Stimulated activated CD4-positive, alpha-beta T cell treated with anti-CD3 and anti-CD28 coated beads, Interleukin-1b, Interleukin-23, amount 100 ng/mL, for 4 hours (primary cell): ENCODE results near the gene MTA1.

Experiments
- DNase-seq, 2 donors: peaks; one replicate each; pipeline ENCODE4 v3.0.0-alpha.2; 2020; ENCODE audit warnings: low read depth in 2 of 2

MTA1 gene

DNA sequence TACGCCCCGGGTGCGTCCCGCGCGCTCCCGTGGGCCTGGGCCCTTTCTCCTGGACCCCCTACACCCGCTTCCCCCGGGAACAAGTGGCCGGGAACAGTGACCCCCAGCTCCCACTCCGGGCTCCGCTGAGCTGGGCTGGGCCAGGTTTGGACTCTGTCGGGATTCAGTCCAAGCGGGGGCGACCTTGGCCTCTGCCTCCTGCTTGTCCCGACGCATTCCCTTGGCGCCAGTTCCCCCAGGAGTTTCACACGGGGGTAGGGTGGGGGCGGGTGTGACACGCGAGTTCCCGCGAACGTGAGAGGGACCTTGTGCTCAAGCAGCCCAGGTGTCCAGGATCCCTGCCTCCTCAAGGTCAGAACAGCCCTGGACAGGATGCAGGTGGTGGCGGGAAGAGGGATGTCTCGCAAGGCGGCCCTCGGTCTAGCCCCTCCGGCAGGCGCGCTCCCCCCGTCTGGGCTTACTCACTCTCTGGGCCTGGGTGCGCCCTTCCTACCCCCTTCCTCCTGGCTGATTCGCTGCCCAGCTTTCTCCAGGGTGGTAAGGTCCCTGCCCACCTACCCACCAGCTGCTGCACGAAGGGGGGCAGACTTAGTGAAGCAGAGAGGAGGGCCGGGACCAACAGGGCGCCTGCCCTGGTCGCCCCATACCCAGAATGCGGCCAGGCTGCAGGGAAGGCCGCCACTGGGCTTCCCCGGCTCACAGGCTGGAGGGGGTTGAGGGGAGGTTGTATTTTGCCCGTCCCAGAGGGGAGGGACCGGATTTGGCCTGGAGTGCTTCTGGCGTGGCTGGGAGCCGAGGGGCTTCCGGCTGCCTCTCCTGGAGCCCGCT lies 55.9 kb downstream of the MTA1 start:
- no peak for DNase-seq

DNA sequence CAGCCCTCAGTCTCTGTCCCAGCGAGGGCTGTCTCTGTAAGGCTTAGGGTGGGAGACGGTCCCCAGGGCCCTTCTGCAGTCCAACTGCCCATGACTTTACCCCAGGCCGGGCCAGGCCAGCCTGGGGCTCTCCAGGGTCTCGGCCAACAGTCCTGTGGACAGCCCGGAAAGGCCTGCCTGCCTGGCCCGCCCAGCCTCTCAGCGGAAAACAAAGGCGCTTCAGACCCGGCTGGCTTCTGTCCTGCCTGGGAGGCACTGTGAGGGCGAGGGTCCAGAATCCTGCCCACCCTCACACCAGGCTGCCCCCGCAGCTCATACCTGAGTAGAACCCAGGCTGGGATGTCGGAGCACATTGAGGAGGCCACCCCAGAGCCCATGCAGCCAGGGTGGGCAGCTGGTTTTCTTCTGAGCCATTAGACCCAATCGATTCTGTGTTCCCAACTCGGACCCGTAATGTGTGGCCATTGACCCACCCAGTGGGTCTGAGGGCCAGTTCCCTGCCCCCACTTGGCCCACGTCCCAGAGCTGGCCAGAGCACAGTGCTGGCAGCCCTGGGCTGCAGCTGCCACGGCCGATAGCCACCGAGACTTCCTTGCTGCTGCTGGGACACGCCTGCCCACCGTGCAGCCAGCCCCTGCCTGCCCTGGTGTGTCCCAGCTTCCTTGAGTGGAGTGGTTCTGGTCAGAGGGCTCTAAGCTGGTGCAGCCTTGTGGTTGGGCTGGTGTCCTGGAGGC lies 56.6 kb downstream of the MTA1 start:
- no peak for DNase-seq

DNA sequence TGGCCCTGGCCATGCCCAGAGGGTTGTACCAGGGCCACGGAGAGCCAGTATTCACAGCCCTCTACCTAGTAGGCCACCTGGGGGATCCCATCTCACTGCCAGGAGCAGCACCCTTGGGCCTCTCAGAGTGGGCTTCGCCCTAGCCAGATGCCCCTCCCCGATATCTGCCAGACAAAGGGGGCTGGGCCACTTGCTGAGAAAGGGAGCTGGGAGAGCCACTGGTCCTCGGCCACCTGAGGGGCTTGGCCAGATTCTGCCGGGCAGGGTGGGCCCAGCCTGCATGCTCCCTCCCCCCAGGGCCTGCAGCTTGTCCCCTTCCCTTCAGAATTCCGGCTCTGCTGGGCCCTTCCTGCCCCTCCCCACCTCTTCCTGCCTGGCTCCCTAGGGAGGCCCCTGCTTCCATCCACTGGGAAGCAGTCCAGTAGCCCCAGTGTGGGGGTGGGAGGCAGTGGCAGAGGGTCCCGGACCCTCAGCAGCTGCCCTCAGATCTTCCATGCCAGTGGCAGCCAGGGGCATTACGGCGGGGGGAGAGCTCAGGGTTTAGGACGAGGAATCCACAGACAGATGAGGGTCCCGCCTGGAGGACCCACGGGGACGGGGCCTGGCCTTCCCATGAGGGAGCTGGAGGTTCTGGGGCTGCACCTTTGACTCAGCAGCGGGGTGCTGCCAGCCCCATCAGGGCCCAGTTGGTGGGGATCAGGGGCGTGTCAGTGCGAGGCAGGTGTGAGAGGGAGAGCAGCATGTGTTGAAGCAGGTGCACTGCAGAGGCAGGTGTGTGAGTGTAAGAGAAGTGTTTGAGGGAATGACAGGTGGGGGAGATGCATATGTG lies 57.4 kb downstream of the MTA1 start:
- DNase-seq = no peak

DNA sequence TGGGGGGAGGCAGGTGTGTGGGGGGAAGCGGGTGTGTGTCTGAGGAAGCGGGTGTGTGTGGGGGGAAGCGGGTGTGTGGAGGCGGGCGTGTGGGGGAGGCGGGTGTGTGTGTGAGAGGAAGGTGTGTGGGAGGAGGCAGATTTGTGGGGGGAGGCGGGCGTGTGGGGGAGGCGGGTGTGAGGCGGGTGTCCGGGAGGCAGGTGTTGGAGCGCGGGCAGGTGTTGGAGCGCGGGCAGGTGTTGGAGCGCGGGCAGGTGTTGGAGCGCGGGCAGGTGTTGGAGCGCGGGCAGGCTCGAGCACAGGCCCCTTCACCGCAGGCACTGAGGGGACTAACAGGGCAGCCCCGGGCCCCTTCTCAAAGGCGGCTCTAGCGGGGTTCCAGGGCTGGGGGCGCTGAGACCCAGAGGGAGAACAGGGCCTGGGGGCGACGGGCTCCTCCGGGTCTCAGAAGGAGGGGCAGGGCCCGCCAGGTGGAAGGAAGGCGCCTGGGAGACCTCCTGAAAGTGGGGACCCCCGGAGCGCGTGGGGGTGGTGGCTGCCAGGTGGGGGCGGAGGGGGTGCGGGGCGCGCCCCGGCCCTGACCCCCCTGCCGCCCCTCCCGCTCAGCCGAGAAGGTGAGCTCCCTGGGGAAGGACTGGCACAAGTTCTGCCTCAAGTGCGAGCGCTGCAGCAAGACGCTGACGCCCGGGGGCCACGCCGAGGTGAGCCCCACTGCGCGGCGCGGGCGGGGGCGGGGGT lies 58.2 kb downstream of the MTA1 start:
- DNase-seq = no peak

DNA sequence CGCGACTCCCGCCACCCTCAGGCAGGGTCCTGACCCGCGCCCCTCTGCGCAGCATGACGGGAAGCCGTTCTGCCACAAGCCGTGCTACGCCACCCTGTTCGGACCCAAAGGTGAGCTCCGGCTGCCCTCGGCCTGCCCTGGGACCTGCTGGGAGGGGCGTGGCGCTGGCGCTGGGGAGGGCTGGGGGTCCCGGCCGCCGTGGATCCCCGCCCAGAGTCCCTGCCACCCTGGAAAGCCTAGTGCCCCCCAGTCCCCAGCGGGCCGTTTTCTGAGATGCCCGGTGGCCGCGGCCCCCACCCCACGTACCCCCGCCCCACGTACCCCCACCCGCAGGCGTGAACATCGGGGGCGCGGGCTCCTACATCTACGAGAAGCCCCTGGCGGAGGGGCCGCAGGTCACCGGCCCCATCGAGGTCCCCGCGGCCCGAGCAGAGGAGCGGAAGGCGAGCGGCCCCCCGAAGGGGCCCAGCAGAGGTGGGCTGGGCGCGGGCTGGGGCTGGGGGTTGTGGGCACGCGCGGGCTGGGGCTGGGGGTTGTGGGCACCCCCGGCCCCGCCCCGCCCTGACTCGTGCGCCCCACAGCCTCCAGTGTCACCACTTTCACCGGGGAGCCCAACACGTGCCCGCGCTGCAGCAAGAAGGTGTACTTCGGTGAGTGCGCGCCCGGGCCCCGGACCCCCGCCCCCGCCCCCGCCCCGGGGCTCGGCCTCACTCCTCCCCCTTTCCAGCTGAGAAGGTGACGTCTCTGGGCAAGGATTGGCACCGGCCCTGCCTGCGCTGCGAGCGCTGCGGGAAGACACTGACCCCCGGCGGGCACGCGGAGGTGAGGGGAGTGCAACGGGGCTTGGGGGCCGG lies 59.0 kb downstream of the MTA1 start:
- no peak for DNase-seq

DNA sequence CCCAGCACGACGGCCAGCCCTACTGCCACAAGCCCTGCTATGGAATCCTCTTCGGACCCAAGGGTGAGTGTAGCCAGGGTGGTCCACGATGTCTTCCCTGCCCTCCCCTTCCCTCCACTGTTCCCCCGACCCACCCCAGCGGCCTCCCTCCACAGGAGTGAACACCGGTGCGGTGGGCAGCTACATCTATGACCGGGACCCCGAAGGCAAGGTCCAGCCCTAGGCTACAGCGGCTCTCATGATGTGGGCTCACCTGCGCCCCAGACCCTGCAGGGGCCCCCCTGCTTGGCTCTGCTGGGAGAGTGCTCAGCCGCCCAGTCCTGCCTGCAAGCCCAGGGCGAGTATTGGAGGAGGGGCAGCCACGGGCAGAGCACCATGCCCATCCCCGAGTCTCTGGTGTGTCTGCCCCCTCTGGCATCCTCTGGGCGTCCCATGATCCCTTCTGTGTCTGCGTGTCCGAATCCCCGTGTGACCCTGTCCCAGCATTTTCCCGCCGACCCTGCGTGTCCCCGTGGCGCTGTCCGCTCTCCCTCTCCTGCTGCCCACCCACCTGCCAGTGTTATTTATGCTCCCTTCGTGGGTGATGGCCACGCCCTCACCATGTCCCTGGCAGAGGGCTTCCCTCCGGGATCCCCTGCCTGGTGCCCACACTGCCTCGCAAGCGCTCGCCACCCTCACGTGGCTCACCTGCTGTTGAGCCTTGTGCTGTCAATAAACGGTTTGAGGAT lies 60.0 kb downstream of the MTA1 start:
- DNase-seq = no peak

DNA sequence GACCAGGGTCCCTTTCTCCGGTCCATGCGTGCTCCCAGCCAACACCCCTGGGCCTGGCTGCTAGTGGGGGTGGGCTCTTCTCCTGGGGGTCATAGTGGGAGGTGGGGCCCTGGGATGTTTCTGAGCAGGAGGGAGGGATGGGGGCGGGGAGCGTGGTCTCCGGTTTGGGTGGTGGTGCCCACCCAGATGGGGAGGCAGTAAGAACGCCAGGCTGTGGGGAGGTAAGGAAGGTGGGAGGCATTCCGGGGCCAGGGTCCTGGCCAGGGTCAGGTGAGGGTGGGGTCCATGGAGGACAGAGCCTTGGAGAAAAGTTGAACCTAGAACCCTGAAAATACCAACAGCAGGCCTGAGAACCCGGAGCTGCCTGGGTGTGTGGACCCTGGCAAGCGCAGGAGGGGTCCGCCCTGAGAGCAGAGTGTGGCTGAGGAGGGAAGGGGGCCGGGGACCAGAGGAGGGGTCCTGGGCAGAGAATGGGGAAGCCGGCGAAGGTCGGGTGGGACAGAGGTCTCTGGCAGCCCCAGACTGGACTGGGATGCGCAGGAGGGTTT lies 60.6 kb downstream of the MTA1 start:
- no peak for DNase-seq

DNA sequence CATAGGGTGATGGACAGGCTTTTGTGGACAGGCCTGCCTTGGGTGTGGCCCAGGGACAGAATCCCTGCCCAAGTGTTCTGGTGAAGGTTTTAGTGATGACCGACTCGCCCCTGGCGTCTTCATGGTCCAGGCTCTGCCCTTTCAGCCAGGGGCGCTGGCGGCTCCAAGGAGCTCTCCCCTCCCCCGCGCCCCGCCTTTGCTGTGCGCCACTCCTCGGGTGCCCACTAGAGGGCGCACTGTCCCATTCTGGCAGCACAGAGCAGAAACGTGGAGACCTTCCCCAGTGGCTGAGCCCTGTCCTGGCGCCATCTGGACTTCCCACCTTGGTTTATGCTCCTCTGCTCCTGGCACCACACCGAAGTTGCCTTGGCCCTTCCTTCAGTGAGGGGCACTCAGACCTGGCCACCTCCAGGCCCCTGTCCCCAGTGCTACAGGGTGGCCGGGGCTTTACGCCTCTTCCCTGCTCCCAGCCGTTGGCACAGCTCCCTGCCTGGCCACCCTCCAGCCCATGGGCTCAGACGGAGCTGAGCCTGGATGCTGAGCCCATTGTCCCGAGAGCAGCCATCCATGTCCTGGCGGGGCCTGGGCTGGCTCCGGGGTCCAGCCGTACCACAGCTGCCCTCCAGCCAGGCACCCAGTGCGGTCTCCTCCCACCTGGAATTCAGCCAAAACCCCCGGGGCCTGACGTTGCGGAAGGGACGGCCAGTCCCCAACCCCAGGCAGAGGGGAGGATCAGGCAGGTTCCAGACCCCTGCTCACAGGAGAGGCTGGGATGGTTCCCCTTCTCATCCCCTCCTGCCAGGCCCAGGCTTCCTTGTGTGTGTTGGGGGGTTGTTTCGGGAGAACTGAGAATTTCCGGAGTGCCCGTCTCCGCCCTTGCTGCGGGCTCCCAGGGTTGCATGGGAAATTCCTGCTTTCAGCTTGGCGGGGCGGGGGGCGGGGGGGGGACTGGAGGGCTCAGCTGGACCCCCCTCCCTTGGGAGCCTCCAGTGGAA lies 61.5 kb downstream of the MTA1 start:
- DNase-seq = peak; percentile 84 to 87

DNA sequence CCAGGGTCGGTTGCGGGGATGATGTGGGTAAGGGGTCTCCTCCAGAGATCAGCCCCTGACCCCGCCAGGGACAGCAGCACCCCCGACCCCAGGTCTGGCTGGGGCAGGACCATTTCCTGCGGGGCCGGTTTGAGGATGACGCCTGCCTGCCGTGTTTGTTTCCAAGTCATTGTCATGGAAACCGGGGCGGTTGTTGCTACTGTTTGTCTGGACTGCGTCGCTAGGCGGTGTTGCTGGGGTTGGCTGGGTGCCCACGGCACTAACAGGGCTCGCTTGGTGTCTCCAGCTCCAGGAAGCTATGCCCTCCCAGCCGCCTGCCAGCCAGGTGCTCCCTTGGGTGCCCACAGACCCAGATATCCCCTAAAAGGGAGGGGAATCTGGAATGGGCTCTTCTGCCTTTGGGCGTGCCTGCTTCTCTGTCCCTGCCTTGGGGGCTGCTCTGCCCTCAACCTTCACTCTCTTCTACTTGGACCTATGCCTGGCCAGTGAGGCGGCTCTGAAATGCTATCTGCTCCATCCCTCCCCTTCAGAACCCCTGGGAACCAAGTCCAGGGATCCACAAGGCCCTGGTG lies 62.3 kb downstream of the MTA1 start:
- peak; percentile 61 to 77 for DNase-seq

DNA sequence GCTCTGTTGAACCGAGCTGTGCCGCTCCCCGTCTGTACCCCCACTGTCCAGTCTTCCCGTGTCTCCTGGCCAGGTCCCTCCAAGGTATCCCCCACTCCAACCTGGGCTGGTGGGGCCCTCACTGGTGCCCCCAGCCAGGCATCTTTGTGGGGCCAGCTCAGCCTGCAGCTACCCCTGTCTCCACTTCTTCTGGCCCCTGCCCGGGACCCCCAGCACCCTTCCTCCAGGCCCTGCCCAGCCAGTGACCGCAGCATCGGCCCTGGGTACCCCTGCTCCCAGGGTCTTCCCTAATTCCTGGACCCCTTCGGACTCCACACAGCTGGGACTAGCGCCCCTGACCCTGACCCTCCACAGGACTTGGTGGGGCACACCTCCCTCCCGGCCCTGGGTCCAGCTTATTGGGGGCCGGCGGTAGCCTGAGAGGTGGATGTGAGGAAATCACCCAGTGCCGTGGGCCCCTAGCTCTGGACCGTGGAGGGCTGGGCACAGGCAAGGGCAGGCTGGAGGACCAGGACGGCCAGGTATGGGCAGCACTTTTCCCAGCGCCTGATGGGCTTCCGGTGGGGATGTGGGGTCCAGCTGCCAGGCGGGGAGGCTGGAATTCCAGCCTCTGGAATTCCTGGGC lies 63.0 kb downstream of the MTA1 start:
- DNase-seq = no peak

DNA sequence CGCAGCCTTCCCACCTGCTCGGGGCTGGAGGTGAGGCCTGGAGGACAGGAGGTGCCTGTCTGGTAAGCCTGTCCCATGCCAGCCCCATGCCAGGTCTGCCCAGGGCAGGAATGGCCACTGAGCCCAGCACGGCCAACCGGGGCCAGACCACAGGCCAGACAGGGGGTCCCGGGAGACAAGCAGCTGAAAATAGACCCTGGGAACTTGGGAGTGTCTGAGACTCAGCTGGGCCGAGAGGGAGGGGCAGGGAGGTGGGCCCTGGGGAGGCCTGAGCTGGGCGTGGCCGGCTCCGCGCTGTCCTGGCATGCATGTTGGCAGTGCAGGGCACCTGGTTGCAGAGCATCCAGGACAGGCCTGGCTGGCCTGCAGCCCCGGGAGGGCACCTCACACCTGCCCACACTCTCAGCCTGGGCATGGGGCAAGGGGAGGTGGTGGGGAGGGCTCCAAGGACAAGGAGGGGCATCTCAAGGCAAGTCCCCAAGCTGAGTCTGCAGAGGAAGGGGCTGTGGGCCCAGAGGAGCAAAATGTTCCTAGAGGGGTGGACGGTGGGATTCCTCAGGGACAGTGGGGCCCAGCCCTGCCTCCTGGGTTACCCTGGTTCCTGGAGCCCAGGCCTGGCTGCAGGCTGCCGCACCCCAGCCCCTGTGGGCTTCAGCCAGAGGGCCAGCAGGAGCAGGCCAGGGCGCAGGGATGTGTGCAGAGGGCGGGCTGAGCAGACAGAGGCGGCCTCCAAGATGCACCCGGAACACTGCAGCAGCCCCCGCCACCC lies 63.9 kb downstream of the MTA1 start:
- DNase-seq = no peak

DNA sequence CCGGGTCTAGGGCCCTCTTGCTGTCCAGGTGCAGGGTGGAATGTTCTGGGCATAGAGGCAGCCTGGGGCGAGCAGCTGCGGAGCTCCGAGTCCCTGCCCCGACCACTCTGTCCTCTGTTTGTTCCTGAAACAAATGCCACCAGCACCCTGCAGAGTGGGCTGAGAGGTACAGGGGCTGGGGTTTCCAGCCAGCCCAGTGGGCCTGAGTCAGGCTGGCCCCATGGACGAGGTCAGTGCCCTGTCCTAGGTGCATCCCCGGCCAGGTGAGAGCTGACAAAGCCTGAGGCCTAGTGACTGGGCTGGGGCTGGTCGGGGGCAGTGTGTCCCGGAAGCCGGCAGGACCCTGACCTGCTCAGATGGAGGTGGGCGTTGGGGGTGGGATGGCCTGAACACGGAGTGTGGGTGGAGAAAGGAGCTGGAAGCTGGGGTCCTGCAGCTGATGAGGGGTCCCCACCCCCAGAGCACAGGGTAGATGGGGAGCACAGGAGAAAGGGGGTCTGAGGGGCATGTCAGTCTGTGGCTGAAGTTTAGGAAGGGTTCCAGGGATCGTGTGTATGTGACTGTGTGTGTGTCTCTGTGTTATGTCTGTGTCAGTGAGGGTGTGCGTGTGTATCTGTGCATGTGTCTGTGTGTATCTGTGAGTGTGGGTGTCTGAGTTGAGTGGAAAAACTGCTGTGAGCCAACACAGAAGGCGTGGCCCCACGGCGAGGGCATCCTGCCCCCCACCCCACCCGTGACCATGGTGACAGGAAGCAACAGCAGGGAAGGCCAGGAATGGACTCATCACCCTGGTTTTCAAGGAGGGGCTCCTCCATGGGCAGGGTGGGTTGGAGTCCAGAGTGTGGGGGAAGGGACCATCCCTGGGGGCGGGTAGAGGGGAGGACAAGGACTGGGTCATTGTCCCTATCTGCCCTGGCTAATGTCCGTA lies 64.7 kb downstream of the MTA1 start:
- DNase-seq = peak in 1 of 2 donors; percentile 51

DNA sequence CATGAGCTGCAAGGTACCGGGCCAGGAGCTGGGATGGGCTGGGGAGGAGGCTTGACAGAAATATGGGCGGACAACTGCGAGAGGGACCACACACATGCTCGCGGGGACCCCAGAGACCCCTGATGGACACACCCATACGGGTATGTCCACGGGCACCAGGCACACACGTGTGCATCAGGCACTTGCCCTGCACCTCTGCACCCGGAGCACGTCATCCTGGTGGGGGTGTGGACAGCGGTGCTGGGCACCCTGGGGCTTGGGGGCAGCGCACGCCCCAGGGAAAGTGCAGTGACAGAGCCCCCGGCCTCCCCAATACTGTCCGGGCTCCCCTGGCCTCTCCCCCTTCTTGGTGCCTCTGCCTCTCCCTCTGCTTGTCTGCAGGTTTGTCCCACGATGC lies 65.4 kb downstream of the MTA1 start:
- DNase-seq = no peak

DNA sequence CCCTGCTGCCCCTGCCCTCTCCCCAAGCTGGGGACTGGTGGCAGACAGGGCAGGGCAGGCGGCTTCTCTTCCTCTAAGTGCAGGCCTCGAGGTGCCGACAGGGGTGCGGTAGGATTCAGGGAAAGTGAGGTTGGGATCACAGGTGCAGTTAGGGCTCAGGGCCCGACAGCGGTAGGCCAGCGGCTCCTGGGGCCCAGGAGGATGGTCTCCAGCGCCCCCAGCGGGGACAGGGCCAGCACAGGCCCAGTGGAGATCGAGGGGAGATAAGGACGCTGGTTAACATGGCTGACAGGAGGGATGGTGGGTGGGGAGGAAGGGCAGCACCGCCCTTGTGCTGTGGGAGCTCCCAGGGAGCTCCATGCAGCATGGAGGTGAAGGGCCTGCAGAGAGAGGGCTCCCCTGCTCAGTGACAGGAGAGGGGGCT lies 66.1 kb downstream of the MTA1 start:
- no peak for DNase-seq

DNA sequence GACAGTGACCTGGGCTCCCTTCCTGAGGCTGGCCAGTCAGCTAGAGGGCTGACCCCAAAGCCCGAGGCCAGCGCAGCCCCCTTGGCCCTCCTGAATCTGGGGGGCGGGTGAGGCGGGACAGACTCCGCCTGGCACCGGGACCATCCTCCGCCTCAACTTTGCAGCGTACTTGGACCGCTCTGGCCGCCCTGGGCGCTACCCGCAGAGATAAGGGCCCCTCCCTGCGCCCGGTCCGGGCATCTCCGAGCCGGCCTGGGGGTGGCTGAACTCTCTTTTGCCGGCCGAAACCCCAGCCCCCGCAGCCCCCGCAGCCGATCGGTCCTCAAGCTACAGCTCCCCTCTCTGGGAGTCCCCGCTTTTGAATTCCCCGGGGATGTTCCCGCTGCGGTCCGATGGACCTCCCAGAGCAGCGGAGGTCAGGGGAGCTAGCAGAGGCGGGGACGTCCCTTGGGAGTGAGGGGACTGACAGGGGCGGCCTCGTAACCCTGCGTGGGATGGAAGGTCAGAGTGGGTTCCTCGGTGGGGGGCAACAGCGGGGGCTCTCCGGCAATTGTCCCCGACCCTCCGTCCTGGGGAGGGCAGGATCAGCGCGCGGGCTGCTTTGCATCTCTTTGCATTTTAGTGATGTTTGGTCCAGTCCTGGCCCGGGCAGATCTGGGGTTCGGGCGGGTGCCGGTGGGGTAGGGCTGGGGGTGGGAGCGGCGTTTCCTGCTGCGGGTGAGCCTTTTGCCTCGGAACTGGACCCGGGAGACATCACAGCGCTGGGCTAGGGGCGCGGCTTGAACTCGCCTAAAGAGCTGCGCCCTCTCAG lies 66.7 kb downstream of the MTA1 start, which contains the start of gene CRIP1:
CRIP1 (plus strand) TSS at position 724 of the 811 bp plus-strand sequence. CDS start 374 bp downstream, outside the sequence.
- no peak for DNase-seq
